GM23248 (cell line): ENCODE results near the gene TSPAN8. TPM values are rescaled to one million over a fixed set of nuclear protein-coding genes. Genes with fewer than 3 reads are reported as not detected.

Source experiments
- DNase-seq: peaks from one replicate; pipeline ENCODE4 v3.0.0-alpha.2; 2015
- H2AFZ ChIP-seq: fragments of 200-600 bp; sonication (generic); 2 replicates; pipeline ENCODE4 v1.6.1; 2016; ENCODE audit warnings: antibody characterized with exemption
- H3F3A ChIP-seq: fragments of 200-600 bp; sonication (generic); 2 replicates; pipeline ENCODE4 v1.6.1; 2016; ENCODE audit warnings: mild to moderate bottlenecking, antibody characterized with exemption, mixed run types; ENCODE audit not compliant: insufficient read depth
- H3K27ac ChIP-seq: fragments of 200-600 bp; sonication (generic); 2 replicates; pipeline ENCODE4 v1.5.1; 2016; ENCODE audit warnings: mild to moderate bottlenecking
- H3K27me3 ChIP-seq: fragments of 200-600 bp; sonication (generic); replicated peaks from 2 replicates; pipeline ENCODE4 v1.6.1; 2016; ENCODE audit warnings: mild to moderate bottlenecking; ENCODE audit not compliant: insufficient read depth
- H3K36me3 ChIP-seq: fragments of 200-600 bp; sonication (generic); 2 replicates; pipeline ENCODE4 v1.6.1; 2016; ENCODE audit warnings: low read depth, mild to moderate bottlenecking
- H3K4me1 ChIP-seq: fragments of 200-600 bp; sonication (generic); 2 replicates; pipeline ENCODE4 v1.6.1; 2016; ENCODE audit warnings: mild to moderate bottlenecking; ENCODE audit not compliant: insufficient read depth
- H3K4me2 ChIP-seq: fragments of 200-600 bp; sonication (generic); one replicate; pipeline ENCODE4 v1.6.1; 2016; ENCODE audit warnings: mild to moderate bottlenecking; ENCODE audit not compliant: unreplicated experiment
- H3K4me3 ChIP-seq: fragments of 200-600 bp; sonication (generic); 2 replicates; pipeline ENCODE4 v1.5.1; 2016; ENCODE audit warnings: mild to moderate bottlenecking
- H3K79me2 ChIP-seq: fragments of 200-600 bp; sonication (generic); 2 replicates; pipeline ENCODE4 v1.6.1; 2016; ENCODE audit warnings: mild to moderate bottlenecking; ENCODE audit not compliant: insufficient read depth
- H3K9ac ChIP-seq: fragments of 200-600 bp; sonication (generic); 2 replicates; pipeline ENCODE4 v1.6.1; 2016; ENCODE audit warnings: mild to moderate bottlenecking
- H3K9me2 ChIP-seq: fragments of 200-600 bp; sonication (generic); 2 replicates; pipeline ENCODE4 v1.6.1; 2016; ENCODE audit warnings: mixed run types, mild to moderate bottlenecking, moderate library complexity; ENCODE audit not compliant: insufficient read depth
- H3K9me3 ChIP-seq: fragments of 200-600 bp; sonication (generic); one replicate; pipeline ENCODE4 v1.6.1; 2017; ENCODE audit warnings: low read depth
- H4K20me1 ChIP-seq: fragments of 200-600 bp; sonication (generic); 2 replicates; pipeline ENCODE4 v1.6.0; 2016; ENCODE audit not compliant: insufficient read depth
- EZH2 ChIP-seq: fragments of 200-600 bp; sonication (generic); IDR thresholded peaks from 2 replicates; pipeline ENCODE4 v1.6.1; 2018; ENCODE audit warnings: antibody characterized with exemption, mild to moderate bottlenecking; ENCODE audit not compliant: insufficient read depth, poor library complexity, severe bottlenecking
- EZH2phosphoT487 ChIP-seq: fragments of 200-600 bp; sonication (generic); IDR thresholded peaks from 2 replicates; pipeline ENCODE4 v1.6.1; 2018; ENCODE audit warnings: antibody characterized with exemption, moderate library complexity, mild to moderate bottlenecking, low read depth; ENCODE audit not compliant: insufficient read depth
- WGBS, 2 experiments: methylation state at CpG; one replicate each; pipeline ENCODE4 v1.1.6; 2015 to 2017; ENCODE audit warnings: low lambda C conversion rate in 2 of 2, low coverage in 1 of 2; ENCODE audit errors: missing lambda C conversion rate in 2 of 2; 5-methylcytosine and 5-hydroxymethylcytosine counted together
- in situ Hi-C: fragments of 300-500 bp; cut with MboI; formaldehyde crosslinking; loops from 2 replicates; pipeline ENCODE4 v1.15.0; 2020
- polyA plus RNA-seq: library from polyadenylated mRNA; unstranded; fragments of >200 nt; fragmentation: Nextera tagmentation; extraction: Ambion mirVana; gene quantifications from 2 replicates; pipeline ENCODE4 v1.2.1, GENCODE V29; 2016
- total RNA-seq: library from RNA; depleted of rRNA; stranded (reverse); fragments of >200 nt; shearing (Covaris generic); gene quantifications from 2 replicates; pipeline ENCODE4 v1.2.3, GENCODE V29; 2014; rRNA removed

The TSPAN8 gene
- total RNA-seq: not detected in 2 replicates
- polyA plus RNA-seq: not detected in 2 replicates

- H3K9ac ChIP-seq: no peak within 1 kb of the TSS
- H3K79me2 ChIP-seq: no peaks in the 10 kb centered on the region
- no peaks in the 10 kb centered on the region; the same call in none of the 2 replicates for H3K27me3 ChIP-seq
- no peak for DNase-seq
- no peaks in the 10 kb centered on the region for H3K36me3 ChIP-seq
- H3K9me2 ChIP-seq: no peaks in the 10 kb centered on the region
- H3K27ac ChIP-seq: no peak within 1 kb of the TSS
- H3K4me1 ChIP-seq: no peaks in the 10 kb centered on the region
- 3 to 5% methylated on average over 7 of the region's 7 CpGs for WGBS, 2 experiments
- no peak within 1 kb of the TSS for H3K4me2 ChIP-seq
- no peak within 1 kb of the TSS for H3K4me3 ChIP-seq
- no peaks in the 10 kb centered on the region for H4K20me1 ChIP-seq
- TF ChIP-seq EZH2phosphoT487 (no peak), EZH2 (no peak)
- H3K9me3 ChIP-seq: no peaks in the 10 kb centered on the region
- in situ Hi-C loops: no loop called here
- H3F3A ChIP-seq: no peaks in the 10 kb centered on the region
- no peak within 1 kb of the TSS for H2AFZ ChIP-seq
Observed at GRCh38 chr12:71157601-71158233, at the start of gene TSPAN8. Gene TSPAN8, minus strand, starts transcription at chr12:71157999. Its CDS starts 321 bp downstream, at chr12:71157678.

GRCh38 chr12:71201136-71201679 lies 43.4 kb upstream of the TSPAN8 start:
- 83 to 88% methylated on average over 1 of the region's 1 CpG for WGBS, 2 experiments
- no peaks in the 10 kb centered on the region for H4K20me1 ChIP-seq

DNA sequence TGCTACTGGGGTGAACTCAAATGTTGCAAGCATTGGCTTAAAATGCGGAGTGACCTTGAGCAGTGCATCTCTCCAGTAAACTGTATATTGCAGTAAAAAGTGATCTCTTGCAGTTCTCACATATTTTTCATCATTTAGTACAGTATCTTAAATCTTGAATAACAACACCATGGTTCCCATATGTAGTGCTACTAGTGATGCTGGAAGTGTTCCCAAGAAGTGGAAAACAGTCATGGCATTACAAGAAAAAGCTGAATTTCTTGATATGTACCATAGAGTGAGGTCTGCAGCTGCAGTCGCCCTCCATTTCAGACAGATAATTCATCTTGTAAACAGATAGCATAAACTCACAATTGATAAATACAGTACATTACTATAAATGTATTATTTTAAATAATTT lies 42.9 kb upstream of the TSPAN8 start:
- no peak overlapping the region for H2AFZ ChIP-seq
- H3K9ac ChIP-seq: no peak overlapping the region
- H3K9me2 ChIP-seq: no peaks in the 10 kb centered on the region
- H3F3A ChIP-seq: no peaks in the 10 kb centered on the region
- no peaks in the 10 kb centered on the region for H3K36me3 ChIP-seq
- H4K20me1 ChIP-seq: no peaks in the 10 kb centered on the region
- DNase-seq: no peak
- in situ Hi-C loops: no loop called here
- H3K4me2 ChIP-seq: no peak overlapping the region
- no peaks in the 10 kb centered on the region for H3K79me2 ChIP-seq
- 30 to 34% methylated on average over 2 of the region's 2 CpGs for WGBS, 2 experiments
- H3K4me1 ChIP-seq: no peaks in the 10 kb centered on the region
- no peak for TF ChIP-seq EZH2phosphoT487
- TF ChIP-seq EZH2: no peak
- no peaks in the 10 kb centered on the region for H3K27me3 ChIP-seq
- no peaks in the 10 kb centered on the region for H3K9me3 ChIP-seq
- no peak overlapping the region for H3K27ac ChIP-seq
- H3K4me3 ChIP-seq: no peak overlapping the region

More at GRCh38 chr12:71201136-71201679, 43.4 kb upstream of the TSPAN8 start:
- Histone ChIP-seq H3K27ac (no peak overlapping the region), H3K9ac (no peak overlapping the region), H3K79me2 (no peaks in the 10 kb centered on the region), H3F3A (no peaks in the 10 kb centered on the region), H3K4me1 (no peaks in the 10 kb centered on the region), H3K27me3 (no peaks in the 10 kb centered on the region), H3K9me3 (no peaks in the 10 kb centered on the region), H3K4me3 (no peak overlapping the region), H3K4me2 (no peak overlapping the region), H2AFZ (no peak overlapping the region), H3K9me2 (no peaks in the 10 kb centered on the region), H3K36me3 (no peaks in the 10 kb centered on the region)
- no peak for TF ChIP-seq EZH2phosphoT487
- no peak for DNase-seq
- in situ Hi-C loops: no loop called here

DNA sequence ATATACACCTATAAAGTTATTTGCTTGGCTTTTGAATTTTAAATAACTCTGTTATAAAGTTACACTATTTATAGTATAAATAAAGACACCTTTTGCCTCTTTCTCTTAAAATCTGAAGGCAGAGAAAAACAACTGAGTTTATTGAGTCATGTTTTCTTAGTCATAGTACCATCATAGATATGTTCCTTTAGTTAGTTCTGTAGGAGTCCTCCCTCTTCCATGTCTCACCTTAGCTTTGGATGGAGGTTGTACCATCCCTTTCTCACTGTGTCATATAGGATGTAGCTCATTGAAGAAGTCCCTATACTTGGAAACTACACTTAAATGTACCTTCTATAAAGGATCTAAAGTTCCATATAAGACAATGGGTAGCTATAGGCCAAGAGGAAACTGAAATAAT lies 39.7 kb upstream of the TSPAN8 start:
- Histone ChIP-seq H3K4me3 (no peak overlapping the region), H3K9me3 (no peaks in the 10 kb centered on the region), H3K36me3 (no peaks in the 10 kb centered on the region), H3K9me2 (no peaks in the 10 kb centered on the region), H3K27ac (no peak overlapping the region), H3K4me2 (no peak overlapping the region), H3K79me2 (no peaks in the 10 kb centered on the region), H3F3A (no peaks in the 10 kb centered on the region), H3K27me3 (no peaks in the 10 kb centered on the region), H2AFZ (no peak overlapping the region), H4K20me1 (no peaks in the 10 kb centered on the region), H3K4me1 (no peaks in the 10 kb centered on the region), H3K9ac (no peak overlapping the region)
- in situ Hi-C loops: no loop called here
- no peak for DNase-seq
- no peak for TF ChIP-seq EZH2
- TF ChIP-seq EZH2phosphoT487: no peak
